HG03097 (cell line): ENCODE measurements around the gene ARHGEF37.
"Not testable (repeated sequence)": the region's sequence is repeated elsewhere in the genome, so short reads cannot be mapped to it uniquely, and the experiment has no call there.

Experiments used
- ATAC-seq: cut with Tn5 transposase; IDR thresholded peaks from one replicate; pipeline ENCODE4 v1.9.1; 2021; ENCODE audit not compliant: unreplicated experiment, low FRiP score

Gene ARHGEF37

GRCh38 chr5:149669273-149669672 is 88.0 kb downstream of the ARHGEF37 start:
- not testable (repeated sequence) for ATAC-seq

- ATAC-seq: no peak
Observed at GRCh38 chr5:149671544-149671943, 90.2 kb downstream of the ARHGEF37 start.

GRCh38 chr5:149672701-149673476 is 91.6 kb downstream of the ARHGEF37 start:
- ATAC-seq: no peak

GRCh38 chr5:149674686-149675085 is 93.4 kb downstream of the ARHGEF37 start:
- no peak for ATAC-seq

GRCh38 chr5:149675610-149676201 is 94.4 kb downstream of the ARHGEF37 start:
- ATAC-seq: no peak

GRCh38 chr5:149677731-149678130 is 96.4 kb downstream of the ARHGEF37 start:
- no peak for ATAC-seq

- ATAC-seq: peak; percentile 33
Observed at GRCh38 chr5:149679876-149680809, 98.8 kb downstream of the ARHGEF37 start.

- peak; percentile 95 for ATAC-seq
Observed at GRCh38 chr5:149680810-149681221, 99.5 kb downstream of the ARHGEF37 start.

GRCh38 chr5:149681252-149681651 is 100.0 kb downstream of the ARHGEF37 start:
- no peak for ATAC-seq

- ATAC-seq: no peak
Observed at GRCh38 chr5:149681922-149682321, 100.6 kb downstream of the ARHGEF37 start.

- no peak for ATAC-seq
Observed at GRCh38 chr5:149682532-149683075, 101.3 kb downstream of the ARHGEF37 start.

GRCh38 chr5:149683964-149684363 is 102.7 kb downstream of the ARHGEF37 start:
- no peak for ATAC-seq

GRCh38 chr5:149684371-149684770 is 103.1 kb downstream of the ARHGEF37 start:
- no peak for ATAC-seq
